ENCODE results near the gene SPEM2.
"Not testable (repeated sequence)": the region's sequence is repeated elsewhere in the genome, so short reads cannot be mapped to it uniquely, and the experiment has no call there.

Gene SPEM2

GRCh38 chr17:7443499-7444485, 18.4 kb downstream of the SPEM2 start:
- no peak for DNase-seq

GRCh38 chr17:7444682-7445618, 19.5 kb downstream of the SPEM2 start, which contains the start of gene CHRNB1:
CHRNB1 (plus strand) TSS chr17:7445061; CDS start chr17:7445128, 67 bp downstream.
- DNase-seq = no peak

- no peak for DNase-seq
Observed at GRCh38 chr17:7445619-7445968, 20.2 kb downstream of the SPEM2 start.

- no peak for DNase-seq
Observed at GRCh38 chr17:7448461-7448860, 23.0 kb downstream of the SPEM2 start.

GRCh38 chr17:7459961-7460545, 34.6 kb downstream of the SPEM2 start:
- DNase-seq = no peak

- no peak for DNase-seq
Observed at GRCh38 chr17:7460850-7461660, 35.6 kb downstream of the SPEM2 start.

GRCh38 chr17:7462474-7463371, 37.3 kb downstream of the SPEM2 start:
- DNase-seq = no peak

GRCh38 chr17:7463372-7463846, 38.0 kb downstream of the SPEM2 start:
- no peak for DNase-seq

- DNase-seq = no peak
Observed at GRCh38 chr17:7464081-7464480, 38.7 kb downstream of the SPEM2 start.

GRCh38 chr17:7465597-7466275, 40.3 kb downstream of the SPEM2 start:
- no peak for DNase-seq

- no peak for DNase-seq
Observed at GRCh38 chr17:7466318-7466638, 40.9 kb downstream of the SPEM2 start.

GRCh38 chr17:7466639-7467341, 41.4 kb downstream of the SPEM2 start:
- DNase-seq = no peak

- DNase-seq = no peak
Observed at GRCh38 chr17:7467498-7467897, 42.1 kb downstream of the SPEM2 start.

GRCh38 chr17:7468290-7468689, 42.9 kb downstream of the SPEM2 start:
- DNase-seq = no peak

- DNase-seq = no peak
Observed at GRCh38 chr17:7468804-7469389, 43.5 kb downstream of the SPEM2 start.

- not testable (repeated sequence) for DNase-seq
Observed at GRCh38 chr17:7469843-7470242, 44.4 kb downstream of the SPEM2 start.

- DNase-seq = not testable (repeated sequence)
Observed at GRCh38 chr17:7470457-7470973, 45.1 kb downstream of the SPEM2 start.

GRCh38 chr17:7471729-7472128, 46.3 kb downstream of the SPEM2 start:
- DNase-seq = no peak

GRCh38 chr17:7474767-7475166, 49.4 kb downstream of the SPEM2 start:
- not testable (repeated sequence) for DNase-seq
